DND-41 (cell line): ENCODE data around the gene TPM3.

Experiments
- CTCF ChIP-seq: IDR thresholded peaks from 2 replicates; pipeline ENCODE4 v1.5.1; 2012; ENCODE audit warnings: borderline replicate concordance, low read length, moderate library complexity, mild to moderate bottlenecking; ENCODE audit not compliant: poor library complexity, severe bottlenecking; ENCODE audit errors: extremely low read depth
- EZH2 ChIP-seq: IDR thresholded peaks from 3 replicates; pipeline ENCODE4 v1.6.1; 2012; ENCODE audit warnings: borderline replicate concordance, low read depth, mild to moderate bottlenecking, moderate library complexity, low read length, inconsistent platforms; ENCODE audit not compliant: severe bottlenecking

- no peak for TF ChIP-seq EZH2
- TF ChIP-seq CTCF = no peak
These were observed 37.2 kb downstream of the TPM3 start, which contains the start of gene NUP210L for GRCh38 chr1:154154534-154155191.
